ENCODE data around the gene GOLGA6L10. TPM values are rescaled to one million over a fixed set of nuclear protein-coding genes. Genes with fewer than 3 reads are reported as not detected.
A peak's percentile ranks its signal among the peaks of the same experiment; 100 is the strongest.

Gene GOLGA6L10
- total RNA-seq, 3 donors from 2014 or later (not counting 1 experiment from before 2014, with no cell fraction given) = 1.2 to 2.7 (median 1.8) TPM

DNA sequence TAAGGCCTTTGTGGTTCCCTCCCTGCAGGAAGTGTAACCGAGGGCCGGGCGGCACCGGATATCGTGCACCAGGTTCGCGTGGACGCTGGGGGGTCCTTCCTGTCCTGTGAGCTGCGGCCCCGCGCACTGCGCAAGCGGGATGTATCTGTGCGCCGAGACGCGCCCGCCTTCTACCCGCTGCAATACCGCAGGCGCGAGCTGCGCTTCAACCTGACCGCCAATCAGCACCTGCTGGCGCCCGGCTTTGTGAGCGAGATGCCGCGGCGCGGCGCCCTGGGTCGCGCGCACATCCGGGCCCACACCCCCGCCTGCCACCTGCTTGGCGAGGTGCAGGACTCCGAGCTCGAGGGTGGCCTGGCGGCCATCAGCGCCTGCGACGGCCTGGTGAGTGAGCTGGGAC, 50.8 kb downstream of the GOLGA6L10 start:
- Mint-ChIP-seq H3K4me3 (peak overlapping the region; percentile 13), H3K36me3 (no peaks in the 10 kb centered on the region), H3K9me3 (no peaks in the 10 kb centered on the region), H3K27me3 (ENCODE audit: low read depth in 2 of 2) (no peaks in the 10 kb centered on the region), H3K4me1 (peaks cover 0 to 6% of the 10 kb centered on the region in 2 donors), H3K27ac (peak overlapping the region in 1 of 2 donors; percentile 21)
- DNase-seq = peak; percentile 28 to 76
- peak; percentile 69 to 91 (median 78) for ATAC-seq
- Histone ChIP-seq H3K9me3 (ENCODE audit: control insufficient read depth, insufficient read depth, low read length) (no peaks in the 10 kb centered on the region), H3K4me3 (ENCODE audit: low read length) (no peak overlapping the region), H3K27ac (ENCODE audit: low read length) (peak overlapping the region; percentile 4), H3K27me3 (ENCODE audit: control insufficient read depth, insufficient read depth, low read length) (no peaks in the 10 kb centered on the region), H3K36me3 (ENCODE audit: control insufficient read depth, insufficient read depth, low read length) (no peaks in the 10 kb centered on the region), H3K4me1 (ENCODE audit: control insufficient read depth, insufficient read depth, low read length) (peaks cover 13% of the 10 kb centered on the region)
- intact Hi-C loops (cut with micrococcal nuclease) = no loop called here
- TF ChIP-seq, protein P1, sequence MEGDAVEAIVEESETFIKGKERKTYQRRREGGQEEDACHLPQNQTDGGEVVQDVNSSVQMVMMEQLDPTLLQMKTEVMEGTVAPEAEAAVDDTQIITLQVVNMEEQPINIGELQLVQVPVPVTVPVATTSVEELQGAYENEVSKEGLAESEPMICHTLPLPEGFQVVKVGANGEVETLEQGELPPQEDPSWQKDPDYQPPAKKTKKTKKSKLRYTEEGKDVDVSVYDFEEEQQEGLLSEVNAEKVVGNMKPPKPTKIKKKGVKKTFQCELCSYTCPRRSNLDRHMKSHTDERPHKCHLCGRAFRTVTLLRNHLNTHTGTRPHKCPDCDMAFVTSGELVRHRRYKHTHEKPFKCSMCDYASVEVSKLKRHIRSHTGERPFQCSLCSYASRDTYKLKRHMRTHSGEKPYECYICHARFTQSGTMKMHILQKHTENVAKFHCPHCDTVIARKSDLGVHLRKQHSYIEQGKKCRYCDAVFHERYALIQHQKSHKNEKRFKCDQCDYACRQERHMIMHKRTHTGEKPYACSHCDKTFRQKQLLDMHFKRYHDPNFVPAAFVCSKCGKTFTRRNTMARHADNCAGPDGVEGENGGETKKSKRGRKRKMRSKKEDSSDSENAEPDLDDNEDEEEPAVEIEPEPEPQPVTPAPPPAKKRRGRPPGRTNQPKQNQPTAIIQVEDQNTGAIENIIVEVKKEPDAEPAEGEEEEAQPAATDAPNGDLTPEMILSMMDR (IDR thresholded peaks at IDR 0.05) = no peak
- WGBS (ENCODE audit: insufficient coverage) = 21% methylated on average over 44 of the region's 44 CpGs

DNA sequence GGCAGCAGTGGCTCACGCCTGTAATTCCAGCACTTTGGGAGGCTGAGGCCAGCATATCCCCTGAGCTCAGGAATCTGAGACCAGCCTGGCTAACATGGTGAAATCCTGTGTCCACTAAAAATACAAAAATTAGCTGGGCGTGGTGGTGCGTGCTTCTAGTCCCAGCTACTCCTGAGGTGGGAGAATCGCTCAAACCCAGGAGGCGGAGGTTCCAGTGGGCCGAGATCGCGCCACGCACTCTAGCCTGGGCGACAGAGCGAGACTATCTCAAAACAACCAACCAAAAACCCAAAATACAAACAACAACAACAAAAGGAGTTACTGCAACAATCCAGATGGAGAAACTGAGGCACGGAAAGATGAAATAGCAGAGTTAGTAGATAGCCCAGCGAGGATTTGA, 51.2 kb downstream of the GOLGA6L10 start:
- Mint-ChIP-seq H3K4me1 (peaks cover 0 to 6% of the 10 kb centered on the region in 2 donors), H3K9me3 (no peaks in the 10 kb centered on the region), H3K4me3 (peak overlapping the region; percentile 57), H3K27me3 (ENCODE audit: low read depth in 2 of 2) (no peaks in the 10 kb centered on the region), H3K27ac (no peak overlapping the region), H3K36me3 (no peaks in the 10 kb centered on the region)
- DNase-seq (no peak), ATAC-seq (no peak)
- no peaks in the 10 kb centered on the region for H3K27me3 ChIP-seq (ENCODE audit: control insufficient read depth, insufficient read depth, low read length)
- no peaks in the 10 kb centered on the region for H3K9me3 ChIP-seq (ENCODE audit: control insufficient read depth, insufficient read depth, low read length)
- 96% methylated on average over 13 of the region's 13 CpGs for WGBS (ENCODE audit: insufficient coverage)
- peak overlapping the region; percentile 4 for H3K27ac ChIP-seq (ENCODE audit: low read length)
- H3K4me3 ChIP-seq (ENCODE audit: low read length) = no peak overlapping the region
- TF ChIP-seq, protein P1 (IDR thresholded peaks at IDR 0.05) = no peak
- H3K36me3 ChIP-seq (ENCODE audit: control insufficient read depth, insufficient read depth, low read length) = no peaks in the 10 kb centered on the region
- peaks cover 13% of the 10 kb centered on the region for H3K4me1 ChIP-seq (ENCODE audit: control insufficient read depth, insufficient read depth, low read length)
- intact Hi-C loops (cut with micrococcal nuclease) = no loop called here

DNA sequence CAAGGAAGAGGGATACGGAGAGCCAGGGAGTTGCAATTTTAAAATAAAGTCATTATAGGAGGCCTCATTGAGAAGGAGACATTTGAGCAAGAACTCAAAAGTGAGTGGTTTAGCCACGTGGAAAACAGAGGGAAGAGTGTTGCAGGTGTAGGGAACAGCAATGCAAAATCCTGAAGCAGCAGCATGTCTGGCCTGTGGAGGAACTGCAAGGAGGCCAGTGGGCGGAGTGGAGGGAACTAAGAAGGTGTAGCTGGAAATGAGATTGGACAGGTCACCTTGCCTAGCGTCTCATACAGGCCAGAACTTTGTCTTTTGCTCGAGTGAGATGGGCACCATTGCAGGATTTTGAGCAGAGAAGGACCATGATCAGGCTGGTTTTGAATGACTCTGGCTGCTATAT, 51.7 kb downstream of the GOLGA6L10 start:
- no peaks in the 10 kb centered on the region for H3K9me3 Mint-ChIP-seq
- intact Hi-C loops (cut with micrococcal nuclease) = no loop called here
- no peak for ATAC-seq

More for the DNA sequence above, 51.7 kb downstream of the GOLGA6L10 start:
- no peak for DNase-seq
- no peak overlapping the region for H3K27ac ChIP-seq (ENCODE audit: low read length)
- peak overlapping the region in 1 of 2 donors; percentile 7 for H3K27ac Mint-ChIP-seq
- H3K36me3 Mint-ChIP-seq = no peaks in the 10 kb centered on the region
- peaks cover 0 to 6% of the 10 kb centered on the region in 2 donors for H3K4me1 Mint-ChIP-seq
- no peaks in the 10 kb centered on the region for H3K9me3 ChIP-seq (ENCODE audit: control insufficient read depth, insufficient read depth, low read length)
- H3K4me1 ChIP-seq (ENCODE audit: control insufficient read depth, insufficient read depth, low read length) = peaks cover 13% of the 10 kb centered on the region
- TF ChIP-seq, protein P1 (IDR thresholded peaks at IDR 0.05) = no peak
- H3K4me3 ChIP-seq (ENCODE audit: low read length) = no peak overlapping the region
- no peaks in the 10 kb centered on the region for H3K36me3 ChIP-seq (ENCODE audit: control insufficient read depth, insufficient read depth, low read length)
- WGBS (ENCODE audit: insufficient coverage) = 92% methylated on average over 5 of the region's 5 CpGs
- H3K27me3 Mint-ChIP-seq (ENCODE audit: low read depth in 2 of 2) = no peaks in the 10 kb centered on the region
- H3K4me3 Mint-ChIP-seq = peak overlapping the region; percentile 14
- no peaks in the 10 kb centered on the region for H3K27me3 ChIP-seq (ENCODE audit: control insufficient read depth, insufficient read depth, low read length)
